Left renal pelvis (tissue), 4 donors: ENCODE measurements around the gene SELENOO. TPM values are rescaled to one million over a fixed set of nuclear protein-coding genes. Genes with fewer than 3 reads are reported as not detected.
"Not testable (repeated sequence)": the region's sequence is repeated elsewhere in the genome, so short reads cannot be mapped to it uniquely, and the experiment has no call there.

Experiments used
- DNase-seq, 4 donors: peaks; one replicate each; pipeline ENCODE4 v3.0.0-alpha.2; 2013; ENCODE audit warnings: low read depth in 4 of 4, low spot score in 3 of 4
- polyA plus RNA-seq, 4 donors: library from polyadenylated mRNA; unstranded; fragments of 120-200 nt; gene quantifications; one replicate each; pipeline ENCODE4 v1.2.1, GENCODE V29; 2013; ENCODE audit not compliant: insufficient read length in 4 of 4

The SELENOO gene, protein sequence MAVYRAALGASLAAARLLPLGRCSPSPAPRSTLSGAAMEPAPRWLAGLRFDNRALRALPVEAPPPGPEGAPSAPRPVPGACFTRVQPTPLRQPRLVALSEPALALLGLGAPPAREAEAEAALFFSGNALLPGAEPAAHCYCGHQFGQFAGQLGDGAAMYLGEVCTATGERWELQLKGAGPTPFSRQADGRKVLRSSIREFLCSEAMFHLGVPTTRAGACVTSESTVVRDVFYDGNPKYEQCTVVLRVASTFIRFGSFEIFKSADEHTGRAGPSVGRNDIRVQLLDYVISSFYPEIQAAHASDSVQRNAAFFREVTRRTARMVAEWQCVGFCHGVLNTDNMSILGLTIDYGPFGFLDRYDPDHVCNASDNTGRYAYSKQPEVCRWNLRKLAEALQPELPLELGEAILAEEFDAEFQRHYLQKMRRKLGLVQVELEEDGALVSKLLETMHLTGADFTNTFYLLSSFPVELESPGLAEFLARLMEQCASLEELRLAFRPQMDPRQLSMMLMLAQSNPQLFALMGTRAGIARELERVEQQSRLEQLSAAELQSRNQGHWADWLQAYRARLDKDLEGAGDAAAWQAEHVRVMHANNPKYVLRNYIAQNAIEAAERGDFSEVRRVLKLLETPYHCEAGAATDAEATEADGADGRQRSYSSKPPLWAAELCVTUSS
- 10 to 100 TPM; 12.5 to 33.0 (median 16.3) TPM for polyA plus RNA-seq

DNA sequence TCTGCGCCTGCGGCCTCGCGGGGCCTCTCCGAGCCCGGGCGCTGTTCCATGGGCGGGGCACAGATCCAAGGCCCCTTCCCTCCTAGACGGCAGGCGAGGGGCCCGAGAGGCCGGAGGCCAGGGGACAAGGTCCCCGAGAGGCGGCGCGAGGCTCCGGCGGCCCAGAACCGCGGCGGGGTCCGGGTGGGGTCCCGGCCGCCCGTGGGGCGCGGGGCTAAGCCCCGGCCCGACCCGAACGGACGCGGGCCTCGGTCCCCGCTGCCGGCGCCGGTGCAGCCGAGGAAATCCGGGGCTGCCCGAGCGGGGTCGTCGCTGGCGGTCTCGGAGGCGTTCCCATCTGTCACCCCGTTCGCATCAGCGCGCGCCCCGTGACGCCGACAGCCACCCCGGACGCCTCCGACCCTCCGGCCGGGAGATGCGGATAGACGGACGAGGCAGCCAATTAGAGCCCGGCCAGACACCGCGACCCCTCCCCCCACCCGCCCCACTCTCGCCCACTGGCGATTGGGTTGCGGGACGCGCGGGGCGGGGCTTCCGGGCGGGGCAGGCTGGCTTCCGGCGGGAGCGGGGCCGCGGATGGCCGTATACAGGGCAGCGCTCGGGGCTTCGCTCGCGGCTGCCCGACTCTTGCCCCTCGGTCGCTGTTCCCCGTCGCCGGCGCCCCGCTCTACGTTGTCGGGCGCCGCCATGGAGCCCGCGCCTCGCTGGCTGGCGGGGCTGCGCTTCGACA is at the start of gene SELENOO:
Gene SELENOO (plus strand): TSS at position 551 of the 730 bp plus-strand sequence. CDS start 26 bp downstream, at position 577.
- DNase-seq, result peak; percentile 62 to 79 (median 78)

DNA sequence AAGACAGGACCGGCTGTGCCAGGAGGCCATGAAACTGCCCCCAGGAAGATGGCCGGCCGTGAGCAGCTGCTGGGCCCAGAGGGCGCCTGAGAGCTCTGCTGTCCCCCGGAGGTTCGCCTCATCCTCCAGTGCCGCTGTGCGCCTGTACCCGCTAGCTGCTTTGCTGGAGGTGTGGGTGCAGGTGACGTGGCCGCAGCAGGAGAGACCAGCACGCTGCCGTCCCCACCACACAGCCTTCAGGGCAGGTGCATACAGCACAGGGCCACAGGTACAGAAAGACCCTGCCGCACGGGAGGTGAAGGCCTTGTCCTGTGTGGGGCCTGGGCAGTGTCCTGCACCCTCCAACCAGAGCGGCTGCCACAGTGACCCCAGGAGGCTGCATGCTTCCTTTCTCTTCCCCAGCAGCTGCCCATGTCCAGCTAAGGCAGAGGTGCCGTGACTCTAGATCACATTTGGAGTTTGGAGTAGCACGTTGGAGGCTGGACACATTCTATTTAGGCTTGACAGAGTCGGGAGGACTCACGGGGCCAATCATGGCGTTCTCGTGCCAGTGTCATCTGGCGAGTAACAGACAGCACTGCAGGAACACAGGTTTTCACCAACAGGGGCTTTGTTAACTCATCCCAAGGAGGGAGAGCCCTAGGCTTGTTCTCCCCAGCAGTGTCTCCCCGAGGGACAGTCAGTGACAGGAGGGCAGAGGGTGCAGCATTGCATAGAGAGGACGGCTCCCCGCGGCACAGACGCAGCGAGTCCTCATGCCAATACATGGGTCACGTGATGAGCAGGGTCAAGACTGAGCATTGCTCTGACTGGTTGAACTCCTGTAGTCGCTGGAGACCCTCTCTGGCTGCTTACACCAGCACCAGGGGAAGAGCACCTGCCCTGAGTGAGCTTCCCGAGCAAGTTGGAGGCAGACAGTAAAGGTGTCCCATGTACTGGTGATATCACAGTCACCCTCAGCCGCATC is 49.0 kb upstream of the SELENOO start:
- DNase-seq, result no peak

DNA sequence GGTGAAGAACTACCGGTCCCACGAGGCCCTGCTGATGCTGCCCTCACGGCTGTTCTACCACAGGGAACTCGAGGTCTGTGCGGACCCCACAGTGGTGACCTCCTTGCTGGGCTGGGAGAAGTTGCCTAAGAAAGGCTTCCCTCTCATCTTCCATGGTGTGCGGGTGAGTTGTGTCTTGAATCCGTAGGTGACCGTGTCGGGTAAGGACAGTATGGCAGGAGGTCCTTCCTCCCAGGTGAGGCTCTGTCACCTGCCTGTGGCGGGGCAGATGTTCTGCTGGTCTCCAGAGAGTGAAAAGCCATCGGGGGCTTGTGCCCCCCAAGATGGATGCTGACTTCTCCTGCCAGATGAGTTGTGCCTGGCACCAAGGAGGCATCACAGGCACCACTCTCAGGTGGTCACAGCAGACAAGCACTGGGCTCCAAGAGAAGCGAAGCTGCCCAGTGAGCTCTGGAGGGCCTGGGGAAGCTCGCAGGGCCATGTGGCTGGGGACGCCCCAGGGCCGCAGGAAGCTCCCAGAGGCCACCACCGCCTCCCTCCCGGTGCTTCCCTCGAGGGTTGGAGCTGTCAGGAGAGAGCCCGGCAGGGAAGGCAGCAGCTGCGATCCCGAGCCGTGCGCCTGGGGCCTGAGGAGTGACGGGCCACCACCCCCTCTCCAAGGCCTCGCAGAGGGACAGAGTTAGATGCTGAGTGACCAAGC is 47.6 kb upstream of the SELENOO start:
- no peak for DNase-seq

DNA sequence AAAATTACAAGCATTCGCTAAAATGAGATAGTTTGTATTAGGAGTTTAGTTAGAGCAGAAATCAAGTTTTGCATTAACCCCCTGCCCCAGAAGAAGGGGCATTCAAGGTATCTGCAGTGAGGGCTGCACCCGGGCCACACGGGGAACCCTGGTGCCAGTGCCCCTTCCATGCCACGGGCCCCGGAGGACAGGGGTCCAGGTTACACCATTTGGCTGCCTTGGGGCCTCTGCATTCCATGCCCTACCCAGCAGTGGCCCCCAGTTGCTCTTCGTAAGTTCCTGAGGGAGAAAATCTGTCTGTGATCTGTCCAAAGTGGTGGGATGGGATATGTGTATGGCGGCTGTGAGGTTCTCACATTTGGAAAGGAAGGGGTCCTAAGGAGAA is 47.1 kb upstream of the SELENOO start:
- no peak for DNase-seq

DNA sequence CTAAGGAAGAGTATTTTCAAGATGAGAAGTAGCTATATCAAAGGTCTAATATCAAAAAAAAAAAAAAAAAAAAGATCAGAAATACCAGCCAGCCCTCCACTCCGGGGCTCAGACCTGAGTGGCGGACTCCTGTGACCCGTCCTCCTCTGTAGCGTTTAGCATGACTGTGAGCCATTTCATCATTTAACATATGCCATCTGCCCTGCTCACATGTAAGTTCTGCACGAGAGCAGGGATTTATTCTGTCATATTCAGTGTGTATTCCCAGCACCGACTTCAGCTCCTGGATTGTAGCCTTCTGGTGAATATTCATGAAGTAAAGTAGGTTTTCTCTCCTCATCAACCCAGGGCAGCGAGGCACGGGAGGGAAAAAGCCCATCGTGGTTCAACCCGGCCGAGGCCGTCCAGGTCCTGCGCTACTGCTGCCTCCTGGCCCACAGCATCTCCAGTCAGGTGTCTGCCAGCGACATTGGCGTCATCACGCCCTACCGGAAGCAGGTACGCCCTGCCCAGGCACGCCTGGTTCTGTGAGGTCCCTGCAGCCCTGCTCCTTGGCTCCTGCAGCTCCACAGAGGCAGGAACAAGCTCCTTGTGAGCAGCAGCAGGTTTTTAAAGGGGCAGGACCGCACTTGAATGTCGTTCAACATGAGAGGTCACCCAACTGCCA is 43.0 kb upstream of the SELENOO start:
- no peak for DNase-seq

DNA sequence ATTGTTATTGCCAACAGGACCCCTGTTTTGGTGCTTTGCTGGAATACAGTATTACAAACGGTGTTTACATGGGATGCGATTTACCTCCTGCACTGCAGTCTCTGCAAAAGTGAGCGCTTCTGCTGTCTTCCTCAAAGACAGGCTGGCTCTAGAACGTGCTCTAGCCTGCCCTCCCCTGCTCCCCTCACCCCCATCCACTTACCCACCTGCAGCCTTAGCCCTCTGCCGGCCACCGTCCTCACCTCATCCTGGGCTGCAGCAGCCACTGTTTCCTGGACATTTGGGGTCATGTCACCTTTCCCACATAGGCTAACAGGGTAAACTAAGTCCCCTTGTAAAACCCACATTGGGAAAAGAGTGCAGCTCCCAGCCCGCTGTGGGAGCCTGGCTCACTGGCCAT is 39.9 kb upstream of the SELENOO start:
- DNase-seq, result no peak

DNA sequence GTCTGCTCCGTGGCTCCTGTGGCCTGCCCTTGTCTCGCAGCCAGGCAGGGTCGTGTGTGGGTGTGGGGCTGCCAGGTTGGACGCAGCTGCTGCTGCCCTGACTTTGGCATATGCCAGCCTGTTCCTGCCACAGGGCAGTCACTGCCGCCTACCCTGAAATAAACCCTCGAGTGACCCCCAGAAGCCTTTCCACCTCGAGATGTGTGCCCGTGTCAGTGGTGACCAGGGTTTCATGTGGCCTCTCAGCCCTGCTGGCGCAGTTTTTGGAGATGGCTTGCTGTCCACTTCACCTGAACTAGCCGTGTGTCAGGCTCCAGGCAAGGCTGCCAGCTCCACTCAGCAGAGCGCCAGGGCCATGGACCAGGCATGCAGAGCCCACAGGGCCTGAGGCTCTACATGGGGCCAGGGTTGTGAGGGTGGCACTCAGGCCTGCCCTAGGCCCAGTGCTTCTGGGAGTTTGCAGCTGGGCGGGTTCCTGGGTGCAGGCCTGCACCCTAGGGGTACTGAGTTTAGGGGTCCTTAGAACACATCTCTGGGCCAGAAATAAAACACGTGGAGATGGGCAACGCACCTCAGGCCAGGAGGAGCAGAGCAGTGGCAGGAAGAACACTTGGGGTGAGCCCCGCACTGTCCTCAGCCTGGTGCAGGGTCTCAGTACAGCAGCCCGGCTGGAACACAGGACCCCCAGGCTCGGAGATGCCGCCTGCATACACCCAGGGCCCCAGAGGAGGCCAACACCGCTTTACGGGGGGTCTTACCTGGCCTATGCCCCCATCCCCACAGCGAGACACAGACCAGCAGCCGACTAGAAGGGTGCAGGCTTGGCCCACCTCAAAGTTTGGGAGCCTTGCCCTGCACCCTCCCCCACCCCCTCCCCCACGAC is 39.1 kb upstream of the SELENOO start:
- no peak for DNase-seq

DNA sequence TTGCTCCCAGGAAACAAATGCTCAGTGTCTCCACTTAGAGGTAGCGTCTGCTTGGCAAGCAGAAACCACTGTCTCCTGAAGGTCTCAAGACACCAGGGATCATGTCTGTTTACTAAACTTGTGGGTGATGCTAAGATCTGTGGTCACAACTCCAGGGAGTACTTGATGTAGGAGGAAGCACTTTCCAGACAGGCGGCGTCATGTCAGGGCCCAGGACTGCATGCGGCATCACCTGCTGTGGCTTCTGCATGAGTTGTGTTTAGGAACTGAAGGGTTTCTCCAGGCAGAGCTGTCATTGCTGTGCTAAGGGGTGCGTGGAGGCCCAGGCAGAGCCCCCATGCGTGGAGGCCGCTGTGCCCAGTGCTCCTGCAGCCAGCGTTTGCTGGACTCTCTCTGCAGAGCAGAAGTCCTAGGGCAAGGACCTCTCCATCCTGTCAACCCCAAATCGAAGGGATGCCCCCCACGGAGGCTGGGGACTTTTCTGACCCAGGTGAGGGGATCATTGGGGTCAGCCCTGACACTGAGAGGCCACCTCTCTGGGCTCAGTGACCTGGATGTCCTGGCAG is 38.3 kb upstream of the SELENOO start:
- no peak for DNase-seq

DNA sequence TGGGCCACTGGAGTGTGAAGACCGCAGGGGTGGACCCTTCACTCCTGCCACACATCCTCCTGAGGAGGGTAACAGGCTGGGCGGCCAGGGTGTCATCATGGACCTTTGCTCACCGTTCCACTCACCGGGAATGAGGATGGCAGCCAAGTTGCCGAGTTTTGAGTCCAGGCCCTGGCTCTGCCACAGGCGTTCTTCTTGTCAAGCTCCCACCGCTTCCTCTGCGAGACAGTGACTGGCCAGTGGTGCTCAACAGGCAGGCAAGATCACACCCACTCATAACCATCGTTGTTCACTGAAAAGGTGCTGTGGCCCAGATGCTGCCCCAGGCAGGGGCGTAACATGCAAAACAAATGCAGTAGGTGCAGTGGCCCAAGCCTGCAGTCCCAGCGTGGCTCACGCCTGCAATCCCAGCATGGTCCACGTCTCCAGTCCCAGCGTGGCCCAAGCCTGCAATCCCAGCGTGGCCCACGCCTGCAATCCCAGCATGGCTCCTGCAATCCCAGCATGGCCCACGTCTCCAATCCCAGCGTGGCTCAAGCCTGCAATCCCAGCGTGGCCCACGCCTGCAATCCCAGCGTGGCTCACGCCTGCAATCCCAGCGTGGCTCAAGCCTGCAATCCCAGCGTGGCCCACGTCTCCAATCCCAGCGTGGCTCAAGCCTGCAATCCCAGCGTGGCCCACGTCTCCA is 35.2 kb upstream of the SELENOO start:
- no peak for DNase-seq

DNA sequence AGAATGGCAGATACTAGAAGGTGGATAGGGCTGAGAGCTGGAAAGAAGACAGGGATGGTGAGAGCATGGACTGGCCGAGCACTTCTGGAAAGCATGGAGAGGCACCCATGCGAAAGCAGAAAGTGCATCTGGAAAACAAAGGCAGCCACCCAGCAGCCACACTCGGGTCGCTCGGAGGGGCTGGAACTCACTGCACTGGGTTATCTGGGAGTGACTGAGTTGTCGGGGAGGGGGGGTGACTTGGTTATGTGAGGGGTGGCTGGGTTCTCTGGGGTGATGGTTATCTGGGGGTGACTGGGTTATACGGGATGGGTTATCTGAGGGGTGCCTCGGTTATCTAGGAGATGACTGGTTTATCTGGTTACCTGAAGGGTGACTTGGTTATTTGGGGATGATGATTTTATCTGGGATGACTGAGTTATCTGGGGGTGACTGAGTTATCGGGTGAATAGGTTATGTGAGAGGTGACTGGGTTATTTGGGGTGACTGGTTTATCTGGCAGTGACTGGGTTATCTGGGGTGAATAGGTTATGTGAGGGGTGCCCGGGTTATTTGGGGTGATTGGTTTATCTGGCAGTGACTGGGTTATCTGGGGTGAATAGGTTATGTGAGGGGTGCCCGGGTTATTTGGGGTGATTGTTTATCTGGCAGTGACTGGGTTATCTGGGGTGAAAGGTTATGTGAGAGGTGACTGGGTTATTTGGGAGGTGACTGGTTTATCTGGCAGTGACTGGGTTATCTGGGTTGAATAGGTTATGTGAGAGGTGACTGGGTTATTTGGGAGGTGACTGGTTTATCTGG is 32.9 kb upstream of the SELENOO start:
- DNase-seq, result no peak

DNA sequence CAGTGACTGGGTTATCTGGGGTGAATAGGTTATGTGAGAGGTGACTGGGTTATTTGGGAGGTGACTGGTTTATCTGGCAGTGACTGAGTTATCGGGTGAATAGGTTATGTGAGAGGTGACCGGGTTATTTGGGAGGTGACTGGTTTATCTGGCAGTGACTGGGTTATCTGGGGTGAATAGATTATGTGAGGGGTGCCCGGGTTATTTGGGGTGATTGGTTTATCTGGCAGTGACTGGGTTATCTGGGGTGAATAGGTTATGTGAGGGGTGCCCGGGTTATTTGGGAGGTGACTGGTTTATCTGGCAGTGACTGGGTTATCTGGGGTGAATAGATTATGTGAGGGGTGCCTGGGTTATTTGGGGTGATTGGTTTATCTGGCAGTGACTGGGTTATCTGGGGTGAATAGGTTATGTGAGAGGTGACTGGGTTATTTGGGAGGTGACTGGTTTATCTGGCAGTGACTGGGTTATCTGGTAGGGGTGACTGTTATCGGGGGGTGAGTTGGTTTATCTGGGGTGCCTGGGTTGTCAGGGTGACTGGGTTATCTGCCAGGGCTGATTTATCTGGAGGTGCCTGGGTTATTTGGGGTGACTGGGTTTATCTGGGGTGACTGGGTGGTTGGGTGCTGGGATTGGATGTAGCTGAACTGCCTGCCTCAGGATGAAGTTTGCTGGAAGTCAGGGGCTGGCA is 32.2 kb upstream of the SELENOO start:
- DNase-seq, result not testable (repeated sequence)

DNA sequence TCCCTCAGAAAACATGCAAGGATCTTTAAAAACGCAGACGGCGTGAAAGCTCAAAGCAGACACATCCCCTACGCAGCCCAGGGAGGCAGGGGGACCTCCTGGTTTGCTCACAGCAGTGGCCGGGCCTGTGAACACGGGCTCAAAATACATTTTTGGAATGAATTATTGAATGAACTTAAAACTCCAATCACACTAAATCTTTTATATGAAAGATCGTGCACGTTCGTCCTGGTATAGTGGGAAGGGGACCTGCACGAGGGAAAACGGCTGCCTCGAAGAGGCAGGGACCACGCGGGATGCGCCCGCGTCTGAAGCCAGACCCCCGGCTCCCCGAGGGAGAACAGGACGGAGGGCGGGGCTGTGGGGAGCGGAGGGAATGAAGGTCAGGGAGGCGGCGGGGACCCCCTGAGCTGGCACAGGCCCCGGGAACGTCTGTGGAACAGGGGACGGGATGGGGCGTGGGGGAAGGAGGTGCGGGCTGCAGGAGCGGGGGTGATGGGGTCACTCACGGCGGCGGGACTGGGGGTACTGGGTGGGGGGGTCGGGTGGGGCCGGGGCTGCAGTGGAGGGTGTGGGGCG is 31.5 kb upstream of the SELENOO start:
- DNase-seq, result no peak

DNA sequence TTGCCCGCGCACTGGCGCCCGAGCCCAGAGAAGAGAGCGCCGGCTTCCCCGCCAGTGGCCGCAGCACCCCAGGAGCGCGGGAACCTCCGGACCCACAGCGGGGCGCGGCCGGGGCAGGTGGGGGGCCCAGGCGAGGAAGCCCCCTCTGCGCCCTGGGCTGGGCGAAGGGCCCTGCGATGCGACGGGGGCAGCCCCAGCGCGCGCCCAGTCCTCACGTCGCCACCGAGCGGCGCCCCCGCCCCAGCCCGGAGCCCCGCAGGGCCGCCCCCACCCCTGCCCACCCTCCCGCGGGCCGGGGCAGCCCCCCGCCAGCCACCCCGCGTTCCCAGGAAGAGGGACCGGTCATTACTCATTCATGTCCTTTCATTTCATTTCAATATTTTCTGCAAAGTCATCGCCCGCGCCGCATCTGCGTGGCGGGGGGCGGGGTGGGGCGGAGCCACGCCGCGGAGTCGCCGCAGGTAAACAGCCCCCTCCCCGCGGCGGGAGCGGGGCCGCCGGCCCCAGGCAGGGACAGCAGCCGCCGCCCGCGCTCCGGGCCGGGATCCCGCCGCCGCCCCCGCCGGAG is 31.0 kb upstream of the SELENOO start:
- no peak for DNase-seq

DNA sequence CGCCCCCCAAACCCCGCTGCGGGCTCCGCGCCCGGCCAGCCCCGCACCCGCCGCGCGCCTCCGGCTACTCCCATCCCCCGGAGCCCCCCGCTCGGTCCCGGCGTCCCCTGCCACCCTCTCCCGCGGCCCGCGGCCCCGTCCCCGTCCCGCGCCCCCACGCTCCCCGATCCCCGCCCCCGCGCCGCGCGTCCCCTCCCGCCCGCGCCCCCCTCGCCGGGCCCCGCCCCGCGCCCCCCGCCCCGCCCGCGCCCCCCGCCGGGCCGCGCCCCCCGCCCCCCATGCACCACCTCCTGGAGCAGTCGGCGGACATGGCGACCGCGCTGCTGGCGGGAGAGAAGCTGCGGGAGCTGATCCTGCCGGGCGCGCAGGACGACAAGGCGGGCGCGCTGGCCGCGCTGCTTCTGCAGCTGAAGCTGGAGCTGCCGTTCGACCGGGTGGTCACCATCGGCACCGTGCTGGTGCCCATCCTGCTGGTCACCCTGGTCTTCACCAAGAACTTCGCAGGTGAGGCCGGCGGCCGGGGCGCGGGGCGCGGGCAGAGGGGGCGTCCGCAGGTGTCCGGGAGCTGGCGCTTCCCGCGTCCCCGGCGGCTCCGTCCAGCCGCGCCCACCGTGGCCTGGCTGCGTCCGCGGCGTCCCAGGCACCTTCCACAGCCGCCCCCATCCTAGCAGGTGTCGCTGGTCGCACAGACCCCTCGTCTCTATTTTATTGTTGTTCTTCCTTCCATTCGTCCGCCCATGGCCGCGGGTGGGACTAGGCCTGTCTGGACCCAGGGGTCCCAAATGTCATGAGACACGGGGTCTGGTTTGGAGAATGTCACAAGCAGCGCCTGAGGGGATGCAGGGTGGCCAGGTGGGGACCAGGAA is 30.1 kb upstream of the SELENOO start, which contains the start of gene PANX2:
Gene PANX2 (plus strand): TSS at position 279 of the 866 bp plus-strand sequence. CDS start 0 bp downstream, at position 279.
- no peak for DNase-seq
